Thoracic aorta (tissue), 2 donors: Measurements from ENCODE around the gene ETNK2. TPM values are rescaled to one million over a fixed set of nuclear protein-coding genes. Genes with fewer than 3 reads are reported as not detected.

Experiments
- ATAC-seq: fragments of 150-250 bp; one replicate; pipeline ENCODE4 v1.8.0; 2017; ENCODE audit warnings: low read depth; ENCODE audit not compliant: insufficient number of reproducible peaks, low FRiP score
- DNase-seq: peaks from one replicate; pipeline ENCODE4 v3.0.0-alpha.2; 2020; ENCODE audit warnings: low spot score
- H3K27ac ChIP-seq, 2 donors: fragments of 200-600 bp; sonication (generic); 1 replicate in 1 of 2; 2 replicates in 1 of 2; pipeline ENCODE4 v1.5.1; 2016; ENCODE audit warnings: mild to moderate bottlenecking in 2 of 2, moderate library complexity in 2 of 2
- H3K27me3 ChIP-seq: fragments of 200-600 bp; sonication (generic); replicated peaks from 2 replicates; pipeline ENCODE4 v1.6.0; 2016; ENCODE audit warnings: mild to moderate bottlenecking; ENCODE audit not compliant: insufficient read depth
- H3K36me3 ChIP-seq: fragments of 200-600 bp; sonication (generic); one replicate; pipeline ENCODE4 v1.5.1; 2016
- H3K4me1 ChIP-seq, 2 donors: fragments of 200-600 bp; sonication (generic); 1 replicate in 1 of 2; 2 replicates in 1 of 2; pipeline versions ENCODE4 v1.5.1 to v1.6.0; 2016; ENCODE audit warnings: low read depth in 2 of 2, mild to moderate bottlenecking in 1 of 2; ENCODE audit not compliant: control insufficient read depth in 1 of 2
- H3K4me3 ChIP-seq: fragments of 200-600 bp; sonication (generic); 2 replicates; pipeline ENCODE4 v1.5.1; 2016; ENCODE audit warnings: mild to moderate bottlenecking
- H3K9me3 ChIP-seq: fragments of 200-600 bp; sonication (generic); 2 replicates; pipeline ENCODE4 v1.5.1; 2016
- CTCF ChIP-seq: fragments of 200-600 bp; sonication (generic); IDR thresholded peaks from one replicate; pipeline ENCODE4 v1.5.1; 2019; ENCODE audit warnings: antibody characterized with exemption
- total RNA-seq, 2 donors: library from RNA; depleted of rRNA; stranded (reverse); fragments of >200 nt; gene quantifications; one replicate each; pipeline versions ENCODE4 v1.1.0 to v1.2.3, GENCODE V29; 2016

The ETNK2 gene
- total RNA-seq, 2 donors from 2014 or later = 18.0 to 24.5 TPM

GRCh38 chr1:204130981-204131892, 20.6 kb downstream of the ETNK2 start:
- no peaks in the 10 kb centered on the region for H3K9me3 ChIP-seq
- DNase-seq (no peak), ATAC-seq (no peak)
- no peak overlapping the region for H3K4me3 ChIP-seq
- H3K27me3 ChIP-seq = no peaks in the 10 kb centered on the region
- peaks cover 4 to 41% of the 10 kb centered on the region in 2 donors for H3K4me1 ChIP-seq
- peaks cover 13% of the 10 kb centered on the region for H3K36me3 ChIP-seq
- peak overlapping the region in 1 of 2 donors; percentile 20 for H3K27ac ChIP-seq
- no peak for TF ChIP-seq CTCF

- Histone ChIP-seq H3K4me3 (no peak overlapping the region), H3K9me3 (no peaks in the 10 kb centered on the region), H3K36me3 (peaks cover 13% of the 10 kb centered on the region), H3K27ac (no peak overlapping the region), H3K4me1 (peaks cover 4 to 43% of the 10 kb centered on the region in 2 donors), H3K27me3 (no peaks in the 10 kb centered on the region)
- ATAC-seq = no peak
- no peak for DNase-seq
- no peak for TF ChIP-seq CTCF
Observed at GRCh38 chr1:204130178-204130577, 21.7 kb downstream of the ETNK2 start.

GRCh38 chr1:204128964-204129896, 22.6 kb downstream of the ETNK2 start:
- Histone ChIP-seq H3K27ac (peak overlapping the region in 1 of 2 donors; percentile 6), H3K4me3 (peak overlapping the region; percentile 59), H3K9me3 (no peaks in the 10 kb centered on the region), H3K4me1 (peaks cover 4 to 43% of the 10 kb centered on the region in 2 donors), H3K36me3 (peaks cover 13% of the 10 kb centered on the region), H3K27me3 (no peaks in the 10 kb centered on the region)
- no peak for DNase-seq
- TF ChIP-seq CTCF = peak; percentile 97
- ATAC-seq = peak; percentile 60

GRCh38 chr1:204128464-204128963, 23.3 kb downstream of the ETNK2 start:
- no peak for TF ChIP-seq CTCF
- Histone ChIP-seq H3K27me3 (no peaks in the 10 kb centered on the region), H3K4me1 (peaks cover 4 to 43% of the 10 kb centered on the region in 2 donors), H3K9me3 (no peaks in the 10 kb centered on the region), H3K36me3 (peaks cover 9% of the 10 kb centered on the region), H3K4me3 (no peak overlapping the region), H3K27ac (no peak overlapping the region)
- no peak for DNase-seq
- ATAC-seq = no peak
